Measurements from ENCODE around the gene OSTF1.

OSTF1 gene

GRCh38 chr9:75123696-75124095, 35.4 kb downstream of the OSTF1 start:
- no peak for DNase-seq

GRCh38 chr9:75128535-75128934, 40.2 kb downstream of the OSTF1 start:
- DNase-seq = no peak

GRCh38 chr9:75130172-75130571, 41.9 kb downstream of the OSTF1 start:
- DNase-seq = no peak

- DNase-seq = no peak
Measured at GRCh38 chr9:75130621-75131230, 42.4 kb downstream of the OSTF1 start.

- DNase-seq = no peak
Measured at GRCh38 chr9:75131700-75132099, 43.4 kb downstream of the OSTF1 start.

GRCh38 chr9:75132244-75132643, 43.9 kb downstream of the OSTF1 start:
- DNase-seq = no peak

- no peak for DNase-seq
Measured at GRCh38 chr9:75133396-75133795, 45.1 kb downstream of the OSTF1 start.

GRCh38 chr9:75134495-75134894, 46.2 kb downstream of the OSTF1 start:
- no peak for DNase-seq

GRCh38 chr9:75138260-75139040, 50.1 kb downstream of the OSTF1 start:
- DNase-seq = no peak

- no peak for DNase-seq
Measured at GRCh38 chr9:75139201-75139600, 50.9 kb downstream of the OSTF1 start.

- DNase-seq = no peak
Measured at GRCh38 chr9:75140261-75140660, 51.9 kb downstream of the OSTF1 start.

- no peak for DNase-seq
Measured at GRCh38 chr9:75142202-75142601, 53.9 kb downstream of the OSTF1 start.

GRCh38 chr9:75146229-75146628, 57.9 kb downstream of the OSTF1 start:
- no peak for DNase-seq

- DNase-seq = no peak
Measured at GRCh38 chr9:75147638-75148037, 59.3 kb downstream of the OSTF1 start.

- DNase-seq = no peak
Measured at GRCh38 chr9:75148561-75148960, 60.2 kb downstream of the OSTF1 start.

GRCh38 chr9:75149841-75150241, 61.5 kb downstream of the OSTF1 start:
- no peak for DNase-seq

GRCh38 chr9:75150512-75150911, 62.2 kb downstream of the OSTF1 start:
- DNase-seq = no peak

GRCh38 chr9:75152416-75152815, 64.1 kb downstream of the OSTF1 start:
- DNase-seq = no peak

- DNase-seq = no peak
Measured at GRCh38 chr9:75156858-75157257, 68.5 kb downstream of the OSTF1 start.

- no peak for DNase-seq
Measured at GRCh38 chr9:75161116-75161857, 73.0 kb downstream of the OSTF1 start.

- DNase-seq = no peak
Measured at GRCh38 chr9:75163764-75164163, 75.5 kb downstream of the OSTF1 start.

- DNase-seq = no peak
Measured at GRCh38 chr9:75164573-75164972, 76.3 kb downstream of the OSTF1 start.

- DNase-seq = no peak
Measured at GRCh38 chr9:75167281-75167680, 79.0 kb downstream of the OSTF1 start.

Measured in cerebellar nuclear complex (tissue), 1 donor.